ENCODE measurements around the gene BRWD1. TPM values are rescaled to one million over a fixed set of nuclear protein-coding genes. Genes with fewer than 3 reads are reported as not detected.

Gene BRWD1
- total and polyA plus RNA-seq, 2 of the 13 experiments (the other 11 are each of a cell fraction or from before 2014, with no cell fraction given), result 13.9 to 28.0 TPM

DNA sequence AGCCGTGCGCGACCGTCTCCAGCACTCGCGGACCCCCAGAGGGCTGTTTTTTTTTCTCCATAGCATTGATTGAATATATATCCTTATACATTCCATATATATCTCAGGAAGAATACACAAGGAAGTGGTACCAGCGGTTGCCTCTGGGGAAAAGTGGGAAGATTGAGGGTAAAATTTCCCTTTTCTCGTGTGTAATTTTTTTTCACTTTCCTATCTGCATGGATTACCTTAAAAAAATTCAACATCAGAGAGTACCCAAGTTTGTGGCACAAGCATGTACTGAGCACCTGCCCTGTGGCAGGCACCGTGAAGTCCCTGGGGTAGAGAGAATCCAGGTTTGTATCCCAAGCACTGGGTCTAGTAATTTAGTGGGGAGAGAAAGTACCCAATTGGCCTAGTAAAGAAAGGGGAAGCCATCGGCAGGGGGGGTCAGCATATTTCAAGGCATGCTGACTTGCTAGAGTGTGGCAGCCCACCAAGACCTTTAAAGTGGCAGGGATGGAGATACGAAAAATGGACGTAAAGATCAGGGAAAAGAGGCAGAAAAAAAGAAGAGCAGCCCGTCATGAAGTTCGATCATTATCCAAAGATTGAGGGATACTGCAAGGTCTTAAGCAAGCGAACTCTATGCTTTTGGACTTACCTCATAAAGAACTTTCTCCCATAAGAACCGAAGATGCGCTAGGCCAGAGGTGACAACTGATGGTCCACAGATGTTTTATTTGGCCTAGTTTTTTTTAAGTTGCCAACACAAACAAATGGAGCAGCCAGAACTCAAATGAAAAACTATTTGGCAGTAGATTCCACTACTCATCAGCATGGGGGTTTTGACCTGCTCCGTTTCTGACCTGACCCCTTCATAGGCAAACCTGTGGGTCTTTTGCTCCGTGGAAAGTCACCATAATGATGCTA lies 36.9 kb upstream of the BRWD1 start:
- Histone ChIP-seq H3K9ac (ENCODE audit: insufficient read depth, low read depth, low read length) (peak overlapping the region; percentile 88), H3K36me3 (replicated peaks in 1 of 2; ENCODE audit: control insufficient read depth in 1 of 2, insufficient read depth in 2 of 2, low read length in 2 of 2) (peaks cover 0 to 5% of the 10 kb centered on the region in 2 experiments; a peak in 3 of 5 replicates), H3K9me3 (ENCODE audit: low read length) (no peaks in the 10 kb centered on the region), H3K4me1 (ENCODE audit: insufficient read depth, low read length) (peaks cover 31% of the 10 kb centered on the region), H3K79me2 (ENCODE audit: insufficient read depth, low read length) (peaks cover 31% of the 10 kb centered on the region), H3K27ac (ENCODE audit: extremely low read length, insufficient read depth, low read length) (peak overlapping the region; percentile 96), H2AFZ (ENCODE audit: low read length) (no peak overlapping the region), H3K4me2 (ENCODE audit: low read depth, low read length) (peak overlapping the region; percentile 82), H4K20me1 (ENCODE audit: insufficient read depth, low read length) (peaks cover 9% of the 10 kb centered on the region), H3K4me3 (replicated peaks in 1 of 3; ENCODE audit: insufficient read depth in 1 of 3, low read depth in 2 of 3, low read length in 3 of 3) (peak overlapping the region; percentile 73 to 83 (median 82)), H3K27me3 (ENCODE audit: control insufficient read depth in 1 of 2, insufficient read depth in 2 of 2, low read length in 2 of 2) (no peaks in the 10 kb centered on the region; a peak in 1 of 5 replicates)
- ChIA-PET CTCF (ENCODE audit: low intra/inter-chr PET ratio, low total read pairs) (no interaction called here), POLR2A (interaction anchor here (0.6 to 4.1 kb wide), 11 partner anchors 9 to 54 kb away, joined by 3 to 38 read pairs (median 5); partner anchors contain the start of gene BRWD1)
- intact Hi-C loops (cut with micrococcal nuclease; ENCODE audit: unreplicated experiment), result no loop called here
- WGBS (ENCODE audit: low lambda C conversion rate), result 57% methylated on average over 19 of the region's 19 CpGs
- no peak for FAIRE-seq
- ATAC-seq, result no peak
- BruUV-seq (replicated peaks), result no TSS peak
- DNase-seq (ENCODE audit: low spot score), result no peak
- TF ChIP-seq RORA (CRISPR knock-in tag; IDR thresholded peaks at IDR 0.05) (0 out of 2 replicates have a peak, but pooled peaks have one; percentile 58), IRX3 (CRISPR knock-in tag; IDR thresholded peaks at IDR 0.05; ENCODE audit: borderline replicate concordance, low read depth) (no peak), ZNF446 (CRISPR knock-in tag; IDR thresholded peaks at IDR 0.05) (no peak), ZMYM2 (CRISPR knock-in tag; IDR thresholded peaks at IDR 0.05) (0 out of 2 replicates have a peak, but pooled peaks have one; percentile 25), CENPX (CRISPR knock-in tag; IDR thresholded peaks at IDR 0.05) (0 out of 2 replicates have a peak, but pooled peaks have one; percentile 52), ZNF329 (CRISPR knock-in tag; IDR thresholded peaks at IDR 0.05; ENCODE audit: low read depth) (no peak), ZNF619 (CRISPR knock-in tag; IDR thresholded peaks at IDR 0.05) (no peak), SNRNP70 (IDR thresholded peaks at IDR 0.05; ENCODE audit: low read depth, low read length) (no peak), ZBTB43 (CRISPR knock-in tag; conservative IDR thresholded peaks at IDR 0.05) (no peak), ATM (IDR thresholded peaks at IDR 0.05; ENCODE audit: borderline replicate concordance) (no peak), ZBTB21 (CRISPR knock-in tag; IDR thresholded peaks at IDR 0.05) (no peak)
- in situ Hi-C loops (cut with HindIII; ENCODE audit: extremely low pct_ligation_motif_present, low pct_unique_long_range_greater_than_20kb), result no loop called here
